Panc1 (cell line): ENCODE results near the gene SESN1. TPM values are rescaled to one million over a fixed set of nuclear protein-coding genes. Genes with fewer than 3 reads are reported as not detected.

Experiments
- ATAC-seq: fragments of 200-7000 bp; cut with Tn5 transposase; 2 replicates; pipeline ENCODE4 v1.9.1; 2020; ENCODE audit warnings: mild to moderate bottlenecking, moderate library complexity
- BruUV-seq: library from RNA; stranded (reverse); fragments of 400-500 nt; replicated peaks from 2 replicates; lab custom pipeline; 2021; lab: Mats Ljungman, UMichigan
- CTCF ChIA-PET: fragments of 300-600 bp; sonication (Branson Sonifier 250); formaldehyde crosslinking; loops from one replicate; lab custom pipeline; 2022; ENCODE audit warnings: antibody characterized with exemption; lab: Charles Lee
- POLR2A ChIA-PET: fragments of 300-600 bp; sonication (Branson Sonifier 250); formaldehyde crosslinking; loops from one replicate; lab custom pipeline; 2022; ENCODE audit warnings: antibody characterized with exemption; lab: Charles Lee
- DNase-seq: peaks from one replicate; pipeline ENCODE4 v3.0.0-alpha.2; 2010; ENCODE audit warnings: low read depth, low spot score
- H3K27ac ChIP-seq: 2 replicates; pipeline ENCODE4 v1.5.1; 2011; ENCODE audit warnings: mild to moderate bottlenecking, low read length, inconsistent platforms
- H3K27me3 ChIP-seq: fragments of 200-500 bp; sonication (Bioruptor generic); 2 replicates; pipeline ENCODE4 v1.6.0; 2014; ENCODE audit warnings: low read length, inconsistent platforms; ENCODE audit not compliant: control insufficient read depth, insufficient read depth
- H3K36me3 ChIP-seq: fragments of 200-500 bp; sonication (Bioruptor generic); 2 replicates; pipeline ENCODE4 v1.5.1; 2014; ENCODE audit warnings: inconsistent platforms, mild to moderate bottlenecking, low read length, moderate library complexity; ENCODE audit not compliant: control insufficient read depth, insufficient read depth
- H3K4me1 ChIP-seq: 2 replicates; pipeline ENCODE4 v1.5.1; 2011; ENCODE audit warnings: inconsistent platforms, mild to moderate bottlenecking, low read length, moderate library complexity; ENCODE audit not compliant: control insufficient read depth, insufficient read depth
- H3K4me3 ChIP-seq, 2 experiments: 2 replicates each; pipeline ENCODE4 v1.5.1; 2011 to 2012; ENCODE audit warnings: low read depth in 2 of 2, low read length in 2 of 2, mild to moderate bottlenecking in 2 of 2, inconsistent platforms in 1 of 2, moderate library complexity in 1 of 2
- H3K9me3 ChIP-seq: fragments of 200-500 bp; sonication (Bioruptor generic); 2 replicates; pipeline ENCODE4 v1.5.1; 2014; ENCODE audit warnings: low read depth, mild to moderate bottlenecking, inconsistent platforms, low read length, moderate library complexity; ENCODE audit not compliant: control insufficient read depth, insufficient read depth
- CTCF ChIP-seq: fragments of 450-650 bp; IDR thresholded peaks from 2 replicates; pipeline ENCODE4 v1.5.1; 2017; ENCODE audit warnings: mild to moderate bottlenecking
- POLR2AphosphoS5 ChIP-seq: IDR thresholded peaks from 2 replicates; pipeline ENCODE4 v1.6.1; 2012; ENCODE audit warnings: mild to moderate bottlenecking, low read depth, low read length, moderate library complexity
- REST ChIP-seq, 2 experiments: IDR thresholded peaks; 2 replicates each; pipeline ENCODE4 v1.6.1; 2011 to 2012; ENCODE audit warnings: low read depth in 2 of 2, control low read depth in 1 of 2, low read length in 1 of 2, mild to moderate bottlenecking in 1 of 2, moderate library complexity in 1 of 2; ENCODE audit not compliant: insufficient read depth in 1 of 2
- SIN3A ChIP-seq: IDR thresholded peaks from 2 replicates; pipeline ENCODE4 v1.6.1; 2012; ENCODE audit warnings: low read depth, mild to moderate bottlenecking, low read length, moderate library complexity, borderline replicate concordance; ENCODE audit not compliant: insufficient read depth
- TCF7L2 ChIP-seq: IDR thresholded peaks from 2 replicates; pipeline ENCODE4 v1.6.1; 2011; ENCODE audit warnings: mild to moderate bottlenecking, low read depth, low read length, inconsistent platforms
- in situ Hi-C: cut with HindIII; loops from 2 replicates; pipeline ENCODE4 v1.10.0; 2016; ENCODE audit warnings: low sequenced_read_pairs, low pct_unique_long_range_greater_than_20kb
- intact Hi-C: fragments of 100-400 bp; cut with micrococcal nuclease; formaldehyde crosslinking; loops from one replicate; pipeline ENCODE4 v1.10.0; 2022; ENCODE audit not compliant: unreplicated experiment
- total RNA-seq: library from RNA; stranded (reverse); gene quantifications from one replicate; pipeline ENCODE4 v1.2.1, GENCODE V29; 2021; ENCODE audit not compliant: unreplicated experiment

The SESN1 gene
- total RNA-seq, 1 experiment from 2014 or later, result 11.3 TPM

- intact Hi-C loops, result no loop called here
- POLR2A ChIA-PET, result no interaction called here
- no peak for TF ChIP-seq CTCF
- TF ChIP-seq REST (IDR thresholded peaks at IDR 0.05; ENCODE audit: insufficient read depth in 1 of 2, low read depth in 2 of 2, low read length in 1 of 2), result no peak
- no peak for TF ChIP-seq SIN3A
- no peaks in the 10 kb centered on the region for H3K36me3 ChIP-seq
- no TSS peak for BruUV-seq
- no peak overlapping the region for H3K4me3 ChIP-seq
- CTCF ChIA-PET, result no interaction called here
- no peaks in the 10 kb centered on the region for H3K27me3 ChIP-seq
- no peaks in the 10 kb centered on the region for H3K9me3 ChIP-seq
- ATAC-seq (no peak), DNase-seq (no peak)
- no peaks in the 10 kb centered on the region for H3K4me1 ChIP-seq
- H3K27ac ChIP-seq, result no peak overlapping the region
- in situ Hi-C loops, result no loop called here
Measured at GRCh38 chr6:109052852-109053251, 41.8 kb downstream of the SESN1 start.

- DNase-seq (no peak), ATAC-seq (no peak)
- H3K9me3 ChIP-seq, result no peaks in the 10 kb centered on the region
- no TSS peak for BruUV-seq
- H3K27me3 ChIP-seq, result no peaks in the 10 kb centered on the region
- POLR2A ChIA-PET, result no interaction called here
- intact Hi-C loops, result no loop called here
- no peaks in the 10 kb centered on the region for H3K36me3 ChIP-seq
- H3K27ac ChIP-seq, result no peak overlapping the region
- in situ Hi-C loops, result no loop called here
- TF ChIP-seq POLR2AphosphoS5 (no peak), REST (IDR thresholded peaks at IDR 0.05; ENCODE audit: insufficient read depth in 1 of 2, low read depth in 2 of 2, low read length in 1 of 2) (no peak), SIN3A (no peak), TCF7L2 (no peak), CTCF (no peak)
- H3K4me3 ChIP-seq, result no peak overlapping the region
- H3K4me1 ChIP-seq, result no peaks in the 10 kb centered on the region
- CTCF ChIA-PET, result no interaction called here
Measured at GRCh38 chr6:109052018-109052651, 42.5 kb downstream of the SESN1 start.
